ENCODE measurements around the gene RHOXF1.
"Not testable (repeated sequence)": the region's sequence is repeated elsewhere in the genome, so short reads cannot be mapped to it uniquely, and the experiment has no call there.

The RHOXF1 gene, protein sequence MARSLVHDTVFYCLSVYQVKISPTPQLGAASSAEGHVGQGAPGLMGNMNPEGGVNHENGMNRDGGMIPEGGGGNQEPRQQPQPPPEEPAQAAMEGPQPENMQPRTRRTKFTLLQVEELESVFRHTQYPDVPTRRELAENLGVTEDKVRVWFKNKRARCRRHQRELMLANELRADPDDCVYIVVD

DNA sequence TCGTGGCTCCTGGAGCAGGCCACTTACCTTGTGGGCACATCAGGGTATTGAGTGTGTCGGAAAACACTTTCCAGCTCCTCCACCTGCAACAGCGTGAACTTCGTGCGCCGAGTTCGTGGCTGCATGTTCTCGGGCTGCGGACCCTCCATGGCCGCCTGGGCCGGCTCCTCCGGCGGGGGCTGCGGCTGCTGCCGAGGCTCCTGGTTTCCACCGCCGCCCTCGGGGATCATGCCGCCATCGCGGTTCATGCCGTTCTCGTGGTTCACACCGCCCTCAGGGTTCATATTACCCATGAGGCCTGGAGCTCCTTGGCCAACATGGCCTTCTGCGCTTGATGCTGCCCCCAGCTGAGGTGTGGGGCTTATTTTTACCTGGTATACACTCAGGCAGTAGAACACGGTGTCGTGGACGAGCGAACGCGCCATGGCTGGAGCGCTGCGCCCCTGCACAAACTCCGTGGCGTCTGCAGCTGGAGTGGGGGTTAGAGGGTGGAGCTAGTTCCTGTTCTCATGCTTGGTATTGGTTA lies at the start of gene RHOXF1:
RHOXF1 (minus strand) TSS at position 476 of the 526 bp plus-strand sequence; CDS start at position 425, 51 bp downstream.
- Histone ChIP-seq H3K9ac (no peak within 1 kb of the TSS), H4K20me1 (ENCODE audit: insufficient read depth) (no peaks in the 10 kb centered on the region), H3K27me3 (ENCODE audit: insufficient read depth, low read depth) (no peaks in the 10 kb centered on the region), H2AFZ (ENCODE audit: low read depth) (no peak within 1 kb of the TSS), H3K27ac (no peak within 1 kb of the TSS), H3K4me3 (IDR thresholded peaks at IDR 0.05; ENCODE audit: insufficient read depth, low read depth, low read length) (no peak within 1 kb of the TSS), H3K4me2 (no peak within 1 kb of the TSS), H3K79me2 (ENCODE audit: insufficient read depth, low read depth) (no peaks in the 10 kb centered on the region), H3K36me3 (ENCODE audit: insufficient read depth) (no peaks in the 10 kb centered on the region), H3K4me1 (ENCODE audit: low read depth, poor library complexity, severe bottlenecking) (no peaks in the 10 kb centered on the region)
- TF ChIP-seq, protein P1, sequence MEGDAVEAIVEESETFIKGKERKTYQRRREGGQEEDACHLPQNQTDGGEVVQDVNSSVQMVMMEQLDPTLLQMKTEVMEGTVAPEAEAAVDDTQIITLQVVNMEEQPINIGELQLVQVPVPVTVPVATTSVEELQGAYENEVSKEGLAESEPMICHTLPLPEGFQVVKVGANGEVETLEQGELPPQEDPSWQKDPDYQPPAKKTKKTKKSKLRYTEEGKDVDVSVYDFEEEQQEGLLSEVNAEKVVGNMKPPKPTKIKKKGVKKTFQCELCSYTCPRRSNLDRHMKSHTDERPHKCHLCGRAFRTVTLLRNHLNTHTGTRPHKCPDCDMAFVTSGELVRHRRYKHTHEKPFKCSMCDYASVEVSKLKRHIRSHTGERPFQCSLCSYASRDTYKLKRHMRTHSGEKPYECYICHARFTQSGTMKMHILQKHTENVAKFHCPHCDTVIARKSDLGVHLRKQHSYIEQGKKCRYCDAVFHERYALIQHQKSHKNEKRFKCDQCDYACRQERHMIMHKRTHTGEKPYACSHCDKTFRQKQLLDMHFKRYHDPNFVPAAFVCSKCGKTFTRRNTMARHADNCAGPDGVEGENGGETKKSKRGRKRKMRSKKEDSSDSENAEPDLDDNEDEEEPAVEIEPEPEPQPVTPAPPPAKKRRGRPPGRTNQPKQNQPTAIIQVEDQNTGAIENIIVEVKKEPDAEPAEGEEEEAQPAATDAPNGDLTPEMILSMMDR (conservative IDR thresholded peaks at IDR 0.05; ENCODE audit: low read depth, low read length), result no peak

GRCh38 chrX:120159086-120159485 lies 43.4 kb upstream of the RHOXF1 start:
- not testable (repeated sequence) for H3K9ac ChIP-seq; H4K20me1 ChIP-seq (ENCODE audit: insufficient read depth); H3K27me3 ChIP-seq (ENCODE audit: insufficient read depth, low read depth)

DNA sequence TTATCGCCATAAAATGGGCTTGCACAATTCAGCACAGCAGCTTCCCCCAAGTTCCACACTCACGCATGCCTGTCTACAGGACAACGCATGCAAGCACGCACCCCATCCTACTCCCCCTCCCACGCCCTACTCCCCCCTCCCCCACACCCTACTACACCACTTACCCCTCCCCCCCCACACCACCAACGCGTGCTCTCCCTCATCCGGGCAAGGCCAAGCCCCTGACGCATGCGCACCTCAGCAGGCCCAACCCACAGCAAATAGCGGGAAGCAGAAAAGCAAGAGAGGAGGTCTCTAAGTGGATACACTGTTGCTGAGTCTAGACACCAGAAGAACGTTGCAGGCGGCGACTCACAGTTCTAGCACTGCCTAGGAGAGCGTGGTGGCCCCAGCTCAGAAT lies 42.6 kb upstream of the RHOXF1 start, which contains the start of gene RHOXF2:
RHOXF2 (plus strand) TSS at position 301 of the 400 bp plus-strand sequence. CDS start 138 bp downstream, outside the sequence.
- H3K79me2 ChIP-seq (ENCODE audit: insufficient read depth, low read depth); H3K27me3 ChIP-seq (ENCODE audit: insufficient read depth, low read depth); H3K4me3 ChIP-seq (IDR thresholded peaks at IDR 0.05; ENCODE audit: insufficient read depth, low read depth, low read length); H3K27ac ChIP-seq; H2AFZ ChIP-seq (ENCODE audit: low read depth); H3K4me1 ChIP-seq (ENCODE audit: low read depth, poor library complexity, severe bottlenecking); H3K36me3 ChIP-seq (ENCODE audit: insufficient read depth); H3K9ac ChIP-seq; H4K20me1 ChIP-seq (ENCODE audit: insufficient read depth); H3K4me2 ChIP-seq: not testable (repeated sequence)

More at GRCh38 chrX:120159086-120159485, 43.4 kb upstream of the RHOXF1 start:
- H3K4me3 ChIP-seq (IDR thresholded peaks at IDR 0.05; ENCODE audit: insufficient read depth, low read depth, low read length); H3K4me2 ChIP-seq; H3K27ac ChIP-seq; H3K4me1 ChIP-seq (ENCODE audit: low read depth, poor library complexity, severe bottlenecking); H3K79me2 ChIP-seq (ENCODE audit: insufficient read depth, low read depth); H2AFZ ChIP-seq (ENCODE audit: low read depth); H3K36me3 ChIP-seq (ENCODE audit: insufficient read depth): not testable (repeated sequence)

- not testable (repeated sequence) for H3K27ac ChIP-seq; H3K4me2 ChIP-seq; H3K36me3 ChIP-seq (ENCODE audit: insufficient read depth); H3K4me3 ChIP-seq (IDR thresholded peaks at IDR 0.05; ENCODE audit: insufficient read depth, low read depth, low read length); H4K20me1 ChIP-seq (ENCODE audit: insufficient read depth); H3K9ac ChIP-seq; H2AFZ ChIP-seq (ENCODE audit: low read depth); H3K79me2 ChIP-seq (ENCODE audit: insufficient read depth, low read depth); H3K27me3 ChIP-seq (ENCODE audit: insufficient read depth, low read depth); H3K4me1 ChIP-seq (ENCODE audit: low read depth, poor library complexity, severe bottlenecking)
Observed at GRCh38 chrX:120150109-120150744, 34.5 kb upstream of the RHOXF1 start.

DNA sequence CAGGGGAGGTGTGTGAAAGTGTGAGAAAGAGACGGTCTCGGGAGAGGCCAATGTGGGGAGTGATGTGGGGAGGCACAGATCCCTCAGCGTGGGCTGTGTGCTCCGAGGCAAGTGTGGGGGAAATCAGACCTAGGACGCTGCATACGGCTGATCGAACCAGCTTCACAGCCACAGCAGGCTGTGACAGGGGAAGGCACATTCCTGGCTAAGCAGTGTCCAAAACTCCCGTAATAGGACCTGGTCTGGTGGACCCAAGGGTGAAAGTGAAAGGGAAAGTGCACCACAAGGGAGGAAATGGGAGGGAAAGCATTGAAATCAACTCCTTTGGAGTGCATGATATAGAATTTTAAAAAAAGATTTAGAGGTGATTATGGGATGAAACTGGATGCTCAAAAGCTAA lies 31.8 kb upstream of the RHOXF1 start:
- H3K4me2 ChIP-seq, result no peak overlapping the region
- H2AFZ ChIP-seq (ENCODE audit: low read depth), result no peak overlapping the region
- no peak overlapping the region for H3K9ac ChIP-seq
- H3K4me3 ChIP-seq (IDR thresholded peaks at IDR 0.05; ENCODE audit: insufficient read depth, low read depth, low read length), result no peak overlapping the region
- TF ChIP-seq, protein P1 (conservative IDR thresholded peaks at IDR 0.05; ENCODE audit: low read depth, low read length), result no peak
- no peaks in the 10 kb centered on the region for H3K79me2 ChIP-seq (ENCODE audit: insufficient read depth, low read depth)
- no peak overlapping the region for H3K27ac ChIP-seq
- H3K27me3 ChIP-seq (ENCODE audit: insufficient read depth, low read depth), result no peaks in the 10 kb centered on the region
- no peaks in the 10 kb centered on the region for H3K36me3 ChIP-seq (ENCODE audit: insufficient read depth)
- no peaks in the 10 kb centered on the region for H3K4me1 ChIP-seq (ENCODE audit: low read depth, poor library complexity, severe bottlenecking)
- no peaks in the 10 kb centered on the region for H4K20me1 ChIP-seq (ENCODE audit: insufficient read depth)

GRCh38 chrX:120146323-120146722 lies 30.6 kb upstream of the RHOXF1 start:
- not testable (repeated sequence) for H2AFZ ChIP-seq (ENCODE audit: low read depth); H3K27ac ChIP-seq; H3K4me3 ChIP-seq (IDR thresholded peaks at IDR 0.05; ENCODE audit: insufficient read depth, low read depth, low read length); H3K27me3 ChIP-seq (ENCODE audit: insufficient read depth, low read depth); H3K36me3 ChIP-seq (ENCODE audit: insufficient read depth); H3K4me1 ChIP-seq (ENCODE audit: low read depth, poor library complexity, severe bottlenecking); H3K4me2 ChIP-seq; H4K20me1 ChIP-seq (ENCODE audit: insufficient read depth); H3K79me2 ChIP-seq (ENCODE audit: insufficient read depth, low read depth); H3K9ac ChIP-seq
